Measurements from ENCODE around the gene PROK2.

Gene PROK2

GRCh38 chr3:71734881-71735280, 50.1 kb downstream of the PROK2 start:
- no peak for DNase-seq (ENCODE audit: low read depth in 2 of 2)

- DNase-seq (ENCODE audit: low read depth in 2 of 2) = no peak
Measured at GRCh38 chr3:71733319-71733718, 51.6 kb downstream of the PROK2 start.

GRCh38 chr3:71732637-71733036, 52.3 kb downstream of the PROK2 start:
- DNase-seq (ENCODE audit: low read depth in 2 of 2) = no peak

GRCh38 chr3:71728632-71729342, 56.2 kb downstream of the PROK2 start:
- DNase-seq (ENCODE audit: low read depth in 2 of 2) = no peak

- no peak for DNase-seq (ENCODE audit: low read depth in 2 of 2)
Measured at GRCh38 chr3:71726146-71726545, 58.8 kb downstream of the PROK2 start.

GRCh38 chr3:71725271-71725991, 59.5 kb downstream of the PROK2 start, which contains the start of gene EIF4E3:
EIF4E3 (minus strand) TSS chr3:71725402; CDS start chr3:71725367, 35 bp downstream.
- no peak for DNase-seq (ENCODE audit: low read depth in 2 of 2)

GRCh38 chr3:71724584-71725270, 60.2 kb downstream of the PROK2 start:
- no peak for DNase-seq (ENCODE audit: low read depth in 2 of 2)

GRCh38 chr3:71724171-71724453, 60.8 kb downstream of the PROK2 start:
- no peak for DNase-seq (ENCODE audit: low read depth in 2 of 2)

GRCh38 chr3:71723452-71724170, 61.3 kb downstream of the PROK2 start:
- no peak for DNase-seq (ENCODE audit: low read depth in 2 of 2)

GRCh38 chr3:71722693-71723092, 62.3 kb downstream of the PROK2 start:
- no peak for DNase-seq (ENCODE audit: low read depth in 2 of 2)
